ENCODE results near the gene SOX13. TPM values are rescaled to one million over a fixed set of nuclear protein-coding genes. Genes with fewer than 3 reads are reported as not detected.

SOX13 gene
- total and polyA plus RNA-seq, 3 donors from 2014 or later, result 17.8 to 33.4 (median 29.1) TPM

- Histone ChIP-seq H3K36me3 (ENCODE audit: low read depth, missing control alignments) (no peaks in the 10 kb centered on the region), H3K27ac (no peak overlapping the region), H3K9me3 (no peaks in the 10 kb centered on the region), H3K27me3 (no peaks in the 10 kb centered on the region), H3K4me3 (no peak overlapping the region), H3K4me1 (peaks cover 9% of the 10 kb centered on the region)
- no peak for TF ChIP-seq POLR2A (IDR thresholded peaks at IDR 0.05)
- TF ChIP-seq, protein P1, sequence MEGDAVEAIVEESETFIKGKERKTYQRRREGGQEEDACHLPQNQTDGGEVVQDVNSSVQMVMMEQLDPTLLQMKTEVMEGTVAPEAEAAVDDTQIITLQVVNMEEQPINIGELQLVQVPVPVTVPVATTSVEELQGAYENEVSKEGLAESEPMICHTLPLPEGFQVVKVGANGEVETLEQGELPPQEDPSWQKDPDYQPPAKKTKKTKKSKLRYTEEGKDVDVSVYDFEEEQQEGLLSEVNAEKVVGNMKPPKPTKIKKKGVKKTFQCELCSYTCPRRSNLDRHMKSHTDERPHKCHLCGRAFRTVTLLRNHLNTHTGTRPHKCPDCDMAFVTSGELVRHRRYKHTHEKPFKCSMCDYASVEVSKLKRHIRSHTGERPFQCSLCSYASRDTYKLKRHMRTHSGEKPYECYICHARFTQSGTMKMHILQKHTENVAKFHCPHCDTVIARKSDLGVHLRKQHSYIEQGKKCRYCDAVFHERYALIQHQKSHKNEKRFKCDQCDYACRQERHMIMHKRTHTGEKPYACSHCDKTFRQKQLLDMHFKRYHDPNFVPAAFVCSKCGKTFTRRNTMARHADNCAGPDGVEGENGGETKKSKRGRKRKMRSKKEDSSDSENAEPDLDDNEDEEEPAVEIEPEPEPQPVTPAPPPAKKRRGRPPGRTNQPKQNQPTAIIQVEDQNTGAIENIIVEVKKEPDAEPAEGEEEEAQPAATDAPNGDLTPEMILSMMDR (IDR thresholded peaks at IDR 0.05), result no peak
- WGBS, 2 donors, result 87 to 91% methylated on average over 12 to 17 of the region's 17 CpGs
- intact Hi-C loops (cut with DNase I; ENCODE audit: low total_unique reads), result loop anchor here (10.0 kb wide), 1 partner anchor 47 kb away; the partner anchor contains the start of gene SOX13
- no peak for DNase-seq
Measured at GRCh38 chr1:204121840-204122555, 49.1 kb downstream of the SOX13 start.

GRCh38 chr1:204123376-204123775 is 50.5 kb downstream of the SOX13 start:
- peak; percentile 60 for DNase-seq
- no peak overlapping the region for H3K27ac ChIP-seq
- H3K9me3 ChIP-seq, result no peaks in the 10 kb centered on the region
- no peaks in the 10 kb centered on the region for H3K36me3 ChIP-seq (ENCODE audit: low read depth, missing control alignments)
- H3K27me3 ChIP-seq, result no peaks in the 10 kb centered on the region
- peaks cover 18% of the 10 kb centered on the region for H3K4me1 ChIP-seq
- no peak overlapping the region for H3K4me3 ChIP-seq
- intact Hi-C loops (cut with DNase I; ENCODE audit: low total_unique reads), result loop anchor here (10.0 kb wide), 1 partner anchor 49 kb away; the partner anchor contains the start of gene SOX13
- TF ChIP-seq, protein P1 (IDR thresholded peaks at IDR 0.05), result peak; percentile 14 to 48 (median 29)
- no peak for TF ChIP-seq POLR2A (IDR thresholded peaks at IDR 0.05)
- 77 to 79% methylated on average over 9 of the region's 9 CpGs for WGBS, 2 donors

DNA sequence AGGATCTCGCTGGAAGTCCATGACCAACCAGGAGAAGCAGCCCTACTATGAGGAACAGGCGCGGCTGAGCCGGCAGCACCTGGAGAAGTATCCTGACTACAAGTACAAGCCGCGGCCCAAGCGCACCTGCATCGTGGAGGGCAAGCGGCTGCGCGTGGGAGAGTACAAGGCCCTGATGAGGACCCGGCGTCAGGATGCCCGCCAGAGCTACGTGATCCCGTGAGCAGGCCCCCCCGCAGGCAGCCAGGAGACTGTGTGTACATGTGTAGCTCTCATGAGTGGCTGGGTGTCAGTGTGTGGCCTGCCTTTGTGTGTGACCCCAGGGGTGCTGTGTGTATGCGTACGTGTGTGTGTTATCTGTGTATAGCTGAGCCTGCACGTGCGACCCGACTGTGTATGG is 51.7 kb downstream of the SOX13 start:
- H3K36me3 ChIP-seq (ENCODE audit: low read depth, missing control alignments), result no peaks in the 10 kb centered on the region
- H3K4me3 ChIP-seq, result no peak overlapping the region
- no peaks in the 10 kb centered on the region for H3K9me3 ChIP-seq
- no peak for TF ChIP-seq POLR2A (IDR thresholded peaks at IDR 0.05)
- TF ChIP-seq, protein P1 (IDR thresholded peaks at IDR 0.05), result no peak
- no peak for DNase-seq
- intact Hi-C loops (cut with DNase I; ENCODE audit: low total_unique reads), result loop anchor here (5.0 to 10.0 kb wide), 2 partner anchors 50 to 252 kb away; partner anchors contain the start of gene SOX13
- H3K27ac ChIP-seq, result no peak overlapping the region
- no peaks in the 10 kb centered on the region for H3K27me3 ChIP-seq
- WGBS, 2 donors, result 87 to 92% methylated on average over 9 to 22 of the region's 22 CpGs
- H3K4me1 ChIP-seq, result peaks cover 31% of the 10 kb centered on the region

DNA sequence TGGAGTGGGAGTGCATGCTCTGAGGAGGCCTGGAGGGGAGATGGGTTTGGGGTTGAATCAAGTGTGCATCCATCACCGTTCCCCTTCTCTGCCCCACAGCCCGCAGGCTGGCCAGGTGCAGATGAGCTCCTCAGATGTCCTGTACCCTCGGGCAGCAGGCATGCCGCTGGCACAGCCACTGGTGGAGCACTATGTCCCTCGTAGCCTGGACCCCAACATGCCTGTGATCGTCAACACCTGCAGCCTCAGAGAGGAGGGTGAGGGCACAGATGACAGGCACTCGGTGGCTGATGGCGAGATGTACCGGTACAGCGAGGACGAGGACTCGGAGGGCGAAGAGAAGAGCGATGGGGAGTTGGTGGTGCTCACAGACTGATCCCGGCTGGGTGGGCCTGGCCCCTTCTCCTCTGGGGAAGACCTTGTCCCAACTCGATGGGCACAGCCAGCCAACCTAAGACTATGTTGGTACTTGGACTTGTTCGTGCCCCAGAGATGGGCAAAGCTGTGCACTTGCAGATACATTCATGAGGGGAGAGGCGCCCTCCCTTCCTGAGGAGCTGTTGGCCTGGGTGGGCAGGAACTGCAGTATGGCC is 52.9 kb downstream of the SOX13 start:
- Histone ChIP-seq H3K4me3 (no peak overlapping the region), H3K27me3 (no peaks in the 10 kb centered on the region), H3K9me3 (no peaks in the 10 kb centered on the region), H3K4me1 (peaks cover 43% of the 10 kb centered on the region), H3K36me3 (ENCODE audit: low read depth, missing control alignments) (no peaks in the 10 kb centered on the region), H3K27ac (no peak overlapping the region)
- TF ChIP-seq, protein P1 (IDR thresholded peaks at IDR 0.05), result no peak
- TF ChIP-seq POLR2A (IDR thresholded peaks at IDR 0.05), result no peak
- no peak for DNase-seq
- WGBS, 2 donors, result 83 to 87% methylated on average over 17 of the region's 18 CpGs
- intact Hi-C loops (cut with DNase I; ENCODE audit: low total_unique reads), result loop anchor here (5.0 to 10.0 kb wide), 2 partner anchors 51 to 254 kb away; partner anchors contain the start of gene SOX13
